ENCODE data around the gene PPFIBP2. TPM values are rescaled to one million over a fixed set of nuclear protein-coding genes. Genes with fewer than 3 reads are reported as not detected.
A peak's percentile ranks its signal among the peaks of the same experiment; 100 is the strongest.

The PPFIBP2 gene
- total and polyA plus RNA-seq, 10 donors: 17.2 to 75.1 (median 40.4) TPM

DNA sequence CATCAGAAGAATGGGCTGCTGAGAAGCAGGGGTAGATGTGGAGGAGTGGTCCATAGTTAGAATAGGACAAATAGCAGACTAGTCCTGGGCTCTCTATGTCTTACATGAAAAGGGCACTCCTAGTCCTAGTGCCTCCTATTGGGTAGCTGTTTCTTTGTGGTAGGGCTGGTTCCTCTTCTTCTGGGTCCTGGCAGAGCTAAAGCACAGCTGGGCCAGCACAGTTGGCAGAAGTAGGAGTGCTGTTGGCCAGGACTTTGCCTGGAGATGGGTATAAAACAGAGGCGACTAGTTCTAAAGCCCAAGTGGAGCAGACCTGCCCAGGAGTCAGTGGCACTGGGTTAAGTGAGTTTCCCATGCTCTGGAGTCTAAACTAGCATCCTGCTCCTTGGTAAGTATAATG lies 55.2 kb downstream of the PPFIBP2 start:
- peaks cover 0 to 43% (median 4%) of the 10 kb centered on the region in 7 donors for H3K27me3 ChIP-seq (replicated peaks in 1 of 7)
- intact Hi-C loops (cut with DNase I; ENCODE audit: low total_unique reads): no loop called here
- no peak overlapping the region for H3K4me3 ChIP-seq
- peaks cover 0 to 8% (median 0%) of the 10 kb centered on the region in 8 donors for H3K9me3 ChIP-seq
- peaks cover 0 to 27% (median 12%) of the 10 kb centered on the region in 6 donors for H3K4me1 ChIP-seq
- 89 to 100% (median 93%) methylated on average over 1 of the region's 1 CpG for WGBS, 5 donors
- H3K36me3 ChIP-seq: peaks cover 0 to 38% (median 9%) of the 10 kb centered on the region in 6 donors
- DNase-seq: no peak
- no peak overlapping the region for H3K27ac ChIP-seq
- no peak for TF ChIP-seq POLR2A (IDR thresholded peaks at IDR 0.05)
- no peak for TF ChIP-seq POLR2AphosphoS5 (IDR thresholded peaks at IDR 0.05)
- no peak for TF ChIP-seq CTCF (IDR thresholded peaks at IDR 0.05 in 8 of 11, conservative IDR thresholded peaks at IDR 0.05 in 3 of 11)

DNA sequence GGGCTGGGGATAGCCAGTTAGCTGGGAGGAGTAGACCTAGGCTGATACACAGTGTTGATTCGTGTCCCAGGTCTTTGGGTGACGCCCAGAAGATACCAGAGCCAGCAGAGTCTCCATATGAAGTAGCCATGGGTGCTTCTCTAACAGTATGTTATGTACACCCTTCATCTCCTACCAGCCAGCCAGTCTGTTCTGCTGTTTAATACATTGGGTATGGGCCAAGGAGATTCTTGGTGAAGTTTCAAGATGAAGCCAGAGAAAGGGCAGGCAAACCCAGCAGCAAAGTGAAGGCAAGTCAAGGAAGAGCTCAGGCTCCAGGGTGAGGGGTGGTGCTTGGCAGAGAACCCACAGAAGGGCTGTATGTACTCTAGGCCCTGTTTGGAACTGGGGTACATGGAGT lies 56.4 kb downstream of the PPFIBP2 start:
- H3K36me3 ChIP-seq: peaks cover 0 to 36% (median 9%) of the 10 kb centered on the region in 6 donors
- intact Hi-C loops (cut with DNase I; ENCODE audit: low total_unique reads): loop anchor here (5.0 kb wide), 1 partner anchor 117 kb away; no protein-coding TSS in a partner anchor
- H3K4me3 ChIP-seq: no peak overlapping the region
- H3K4me1 ChIP-seq: peaks cover 0 to 39% (median 15%) of the 10 kb centered on the region in 6 donors
- peaks cover 0 to 49% (median 14%) of the 10 kb centered on the region in 7 donors for H3K27me3 ChIP-seq (replicated peaks in 1 of 7)
- peaks cover 0 to 8% (median 0%) of the 10 kb centered on the region in 8 donors for H3K9me3 ChIP-seq
- WGBS, 5 donors: 80 to 94% (median 86%) methylated on average over 2 of the region's 2 CpGs
- TF ChIP-seq CTCF (IDR thresholded peaks at IDR 0.05 in 8 of 11, conservative IDR thresholded peaks at IDR 0.05 in 3 of 11): no peak
- DNase-seq: no peak
- H3K27ac ChIP-seq: no peak overlapping the region

DNA sequence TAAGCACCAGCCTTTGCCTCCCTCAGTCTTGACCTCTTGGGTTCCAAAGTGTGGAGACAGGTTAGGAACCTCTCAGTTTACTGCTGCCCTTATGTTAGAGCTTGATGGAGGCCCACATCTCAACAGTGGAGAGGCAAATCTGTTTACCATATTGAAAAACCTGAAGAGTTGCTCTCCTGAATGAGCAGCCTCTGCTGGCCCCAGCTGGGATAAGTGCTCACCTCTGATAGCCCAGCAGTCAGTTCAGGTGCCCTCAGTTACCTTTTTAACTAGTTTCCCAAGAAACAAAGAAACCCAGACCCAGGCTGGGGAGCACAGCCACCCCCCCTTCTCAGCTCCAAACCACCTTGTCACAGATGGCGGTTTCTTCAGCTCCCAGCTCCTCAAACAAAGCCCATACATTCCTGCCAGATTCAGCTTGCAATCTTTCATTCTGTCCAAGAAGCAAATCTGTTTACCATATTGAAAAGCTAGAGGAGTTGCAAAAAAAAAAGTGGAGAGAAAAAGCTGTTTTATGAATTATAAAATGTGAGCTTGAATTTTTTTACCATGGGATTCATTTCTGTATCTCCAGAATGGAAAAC lies 57.2 kb downstream of the PPFIBP2 start:
- WGBS, 5 donors: 80 to 97% (median 91%) methylated on average over 1 of the region's 1 CpG
- peaks cover 0 to 28% (median 7%) of the 10 kb centered on the region in 6 donors for H3K36me3 ChIP-seq
- no peak for DNase-seq
- H3K27ac ChIP-seq: no peak overlapping the region
- TF ChIP-seq POLR2A (IDR thresholded peaks at IDR 0.05): no peak
- no peak for TF ChIP-seq CTCF (IDR thresholded peaks at IDR 0.05 in 8 of 11, conservative IDR thresholded peaks at IDR 0.05 in 3 of 11)
- TF ChIP-seq POLR2AphosphoS5 (IDR thresholded peaks at IDR 0.05): no peak
- intact Hi-C loops (cut with DNase I; ENCODE audit: low total_unique reads): loop anchor here (5.0 kb wide), 1 partner anchor 116 kb away; no protein-coding TSS in a partner anchor
- H3K4me3 ChIP-seq: no peak overlapping the region
- H3K4me1 ChIP-seq: peaks cover 3 to 47% (median 21%) of the 10 kb centered on the region in 6 donors
- peaks cover 0 to 52% (median 14%) of the 10 kb centered on the region in 7 donors for H3K27me3 ChIP-seq (replicated peaks in 1 of 7)
- peaks cover 0 to 8% (median 0%) of the 10 kb centered on the region in 8 donors for H3K9me3 ChIP-seq

- Histone ChIP-seq H3K36me3 (peaks cover 0 to 22% (median 3%) of the 10 kb centered on the region in 6 donors), H3K9me3 (peaks cover 0 to 8% (median 0%) of the 10 kb centered on the region in 8 donors), H3K4me3 (no peak overlapping the region), H3K27me3 (replicated peaks in 1 of 7) (peaks cover 0 to 58% (median 14%) of the 10 kb centered on the region in 7 donors), H3K4me1 (peaks cover 9 to 53% (median 27%) of the 10 kb centered on the region in 6 donors), H3K27ac (peak overlapping the region in 1 of 8 donors; percentile 23)
- intact Hi-C loops (cut with DNase I; ENCODE audit: low total_unique reads): loop anchor here (5.0 kb wide), 1 partner anchor 116 kb away; no protein-coding TSS in a partner anchor
- no peak for DNase-seq
- TF ChIP-seq CTCF (IDR thresholded peaks at IDR 0.05 in 8 of 11, conservative IDR thresholded peaks at IDR 0.05 in 3 of 11): peak; percentile 38 to 84 (median 74)
- no peak for TF ChIP-seq POLR2A (IDR thresholded peaks at IDR 0.05)
- no peak for TF ChIP-seq POLR2AphosphoS5 (IDR thresholded peaks at IDR 0.05)
- WGBS, 5 donors: 19 to 34% (median 28%) methylated on average over 4 of the region's 4 CpGs
Observed at GRCh38 chr11:7571640-7572000, 57.8 kb downstream of the PPFIBP2 start.
